Mammary epithelial cell (primary cell): ENCODE data around the gene GRID1.

Experiments used
- CTCF ChIP-seq, 2 donors: IDR thresholded peaks in 1 of 2; conservative IDR thresholded peaks in 1 of 2; 2 replicates each; pipeline ENCODE4 v1.5.1; 2011 to 2012; ENCODE audit warnings: inconsistent platforms in 2 of 2, low read length in 2 of 2, mild to moderate bottlenecking in 2 of 2, control low read depth in 1 of 2, low read depth in 1 of 2; ENCODE audit not compliant: insufficient read depth in 1 of 2; ENCODE audit errors: extremely low read depth in 1 of 2
- EZH2 ChIP-seq: IDR thresholded peaks from 2 replicates; pipeline ENCODE4 v1.6.1; 2012; ENCODE audit warnings: low read length, inconsistent platforms, borderline replicate concordance

DNA sequence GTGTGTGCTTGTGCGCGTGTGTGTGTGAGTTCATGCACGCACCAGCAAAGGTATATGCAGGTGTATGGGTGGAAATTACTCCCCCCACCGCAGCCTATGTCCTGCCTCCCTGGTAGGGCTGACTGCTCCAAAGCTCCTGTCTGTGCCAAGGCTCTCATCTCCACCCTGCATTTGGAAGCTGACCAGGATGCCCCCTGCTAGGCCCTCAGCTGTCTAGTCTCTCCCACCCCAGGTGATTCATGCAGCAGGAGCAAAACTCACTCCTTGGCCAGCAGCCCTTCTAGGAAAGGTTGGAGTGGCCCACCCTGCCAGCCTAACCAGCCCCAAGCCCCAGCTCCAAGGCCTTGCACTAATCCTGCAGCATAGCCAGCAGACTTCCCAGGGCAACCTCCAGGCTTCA, 148.4 kb downstream of the GRID1 start:
- no peak for TF ChIP-seq CTCF (conservative IDR thresholded peaks at IDR 0.05 in 1 of 2, IDR thresholded peaks at IDR 0.05 in 1 of 2; ENCODE audit: extremely low read depth in 1 of 2, insufficient read depth in 1 of 2, low read depth in 1 of 2, low read length in 2 of 2)
- no peak for TF ChIP-seq EZH2
